ENCODE measurements around the gene ZSCAN10. TPM values are rescaled to one million over a fixed set of nuclear protein-coding genes. Genes with fewer than 3 reads are reported as not detected.

The ZSCAN10 gene
- total RNA-seq, 1 donor from 2014 or later, result not detected

DNA sequence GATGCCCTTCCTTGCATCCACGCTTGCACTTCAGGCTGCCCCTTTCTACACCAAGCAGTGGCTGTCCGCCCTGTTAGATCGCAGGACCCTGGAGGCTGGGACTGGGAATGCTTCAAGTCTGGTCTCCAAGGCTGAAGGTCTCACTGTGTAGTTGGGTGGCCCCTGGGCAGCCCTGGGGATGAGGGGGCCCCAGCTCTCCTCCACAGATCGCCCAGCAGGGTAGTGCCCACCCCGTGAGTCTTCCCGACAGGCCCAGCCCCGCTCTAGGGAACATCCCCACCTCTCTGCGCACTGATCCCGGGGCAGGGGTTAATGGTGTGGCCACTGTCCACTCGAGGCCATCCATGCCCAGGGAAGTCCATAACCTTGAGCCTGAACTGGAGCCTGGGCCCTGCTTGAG, 46.1 kb upstream of the ZSCAN10 start:
- Histone ChIP-seq H3K27me3 (no peaks in the 10 kb centered on the region), H3K4me3 (no peak overlapping the region), H3K27ac (no peak overlapping the region), H3K36me3 (peaks cover 21% of the 10 kb centered on the region), H3K9me3 (no peaks in the 10 kb centered on the region), H3K4me1 (no peaks in the 10 kb centered on the region)
- DNase-seq (no peak), ATAC-seq (no peak)
- TF ChIP-seq, protein P1, sequence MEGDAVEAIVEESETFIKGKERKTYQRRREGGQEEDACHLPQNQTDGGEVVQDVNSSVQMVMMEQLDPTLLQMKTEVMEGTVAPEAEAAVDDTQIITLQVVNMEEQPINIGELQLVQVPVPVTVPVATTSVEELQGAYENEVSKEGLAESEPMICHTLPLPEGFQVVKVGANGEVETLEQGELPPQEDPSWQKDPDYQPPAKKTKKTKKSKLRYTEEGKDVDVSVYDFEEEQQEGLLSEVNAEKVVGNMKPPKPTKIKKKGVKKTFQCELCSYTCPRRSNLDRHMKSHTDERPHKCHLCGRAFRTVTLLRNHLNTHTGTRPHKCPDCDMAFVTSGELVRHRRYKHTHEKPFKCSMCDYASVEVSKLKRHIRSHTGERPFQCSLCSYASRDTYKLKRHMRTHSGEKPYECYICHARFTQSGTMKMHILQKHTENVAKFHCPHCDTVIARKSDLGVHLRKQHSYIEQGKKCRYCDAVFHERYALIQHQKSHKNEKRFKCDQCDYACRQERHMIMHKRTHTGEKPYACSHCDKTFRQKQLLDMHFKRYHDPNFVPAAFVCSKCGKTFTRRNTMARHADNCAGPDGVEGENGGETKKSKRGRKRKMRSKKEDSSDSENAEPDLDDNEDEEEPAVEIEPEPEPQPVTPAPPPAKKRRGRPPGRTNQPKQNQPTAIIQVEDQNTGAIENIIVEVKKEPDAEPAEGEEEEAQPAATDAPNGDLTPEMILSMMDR (IDR thresholded peaks at IDR 0.05), result no peak
- intact Hi-C loops (cut with DNase I), result no loop called here

DNA sequence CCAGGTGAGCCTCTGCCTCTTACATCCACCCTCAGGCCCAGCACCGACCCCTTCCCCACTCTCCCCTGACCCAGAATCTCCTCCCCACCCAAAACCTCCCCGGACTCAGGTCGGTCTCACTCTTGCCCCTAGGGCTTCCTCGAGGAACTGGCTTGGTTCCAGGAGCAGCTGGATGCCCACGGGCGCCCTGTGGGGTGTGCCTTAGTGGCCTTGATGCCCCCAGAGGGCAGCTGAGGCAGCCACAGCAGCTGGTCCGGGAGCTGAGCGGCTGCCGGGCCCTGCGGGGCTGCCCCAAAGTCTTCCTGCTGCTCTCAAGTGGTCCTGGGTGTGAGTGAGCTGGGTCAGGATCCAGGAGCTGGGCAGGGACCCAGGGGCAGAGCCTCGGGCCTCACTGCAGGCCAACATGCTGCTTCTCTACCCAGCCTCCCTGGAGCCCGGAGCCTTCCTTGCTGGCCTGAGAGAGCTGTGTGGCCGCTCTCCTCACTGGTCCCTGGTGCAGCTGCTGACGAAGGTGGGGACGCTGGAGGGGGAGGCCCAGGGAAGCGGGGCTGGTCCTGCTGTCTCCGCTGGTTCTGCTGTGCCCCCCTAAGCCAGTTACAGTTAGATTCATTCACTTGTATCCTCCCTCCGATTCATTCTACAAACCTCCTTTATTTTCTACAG, 45.4 kb upstream of the ZSCAN10 start:
- H3K4me1 ChIP-seq, result no peaks in the 10 kb centered on the region
- TF ChIP-seq, protein P1 (IDR thresholded peaks at IDR 0.05), result no peak
- no peak overlapping the region for H3K27ac ChIP-seq
- ATAC-seq, result no peak
- no peak for DNase-seq
- intact Hi-C loops (cut with DNase I), result no loop called here
- H3K4me3 ChIP-seq, result no peak overlapping the region
- H3K27me3 ChIP-seq, result no peaks in the 10 kb centered on the region
- H3K9me3 ChIP-seq, result no peaks in the 10 kb centered on the region
- peaks cover 21% of the 10 kb centered on the region for H3K36me3 ChIP-seq

DNA sequence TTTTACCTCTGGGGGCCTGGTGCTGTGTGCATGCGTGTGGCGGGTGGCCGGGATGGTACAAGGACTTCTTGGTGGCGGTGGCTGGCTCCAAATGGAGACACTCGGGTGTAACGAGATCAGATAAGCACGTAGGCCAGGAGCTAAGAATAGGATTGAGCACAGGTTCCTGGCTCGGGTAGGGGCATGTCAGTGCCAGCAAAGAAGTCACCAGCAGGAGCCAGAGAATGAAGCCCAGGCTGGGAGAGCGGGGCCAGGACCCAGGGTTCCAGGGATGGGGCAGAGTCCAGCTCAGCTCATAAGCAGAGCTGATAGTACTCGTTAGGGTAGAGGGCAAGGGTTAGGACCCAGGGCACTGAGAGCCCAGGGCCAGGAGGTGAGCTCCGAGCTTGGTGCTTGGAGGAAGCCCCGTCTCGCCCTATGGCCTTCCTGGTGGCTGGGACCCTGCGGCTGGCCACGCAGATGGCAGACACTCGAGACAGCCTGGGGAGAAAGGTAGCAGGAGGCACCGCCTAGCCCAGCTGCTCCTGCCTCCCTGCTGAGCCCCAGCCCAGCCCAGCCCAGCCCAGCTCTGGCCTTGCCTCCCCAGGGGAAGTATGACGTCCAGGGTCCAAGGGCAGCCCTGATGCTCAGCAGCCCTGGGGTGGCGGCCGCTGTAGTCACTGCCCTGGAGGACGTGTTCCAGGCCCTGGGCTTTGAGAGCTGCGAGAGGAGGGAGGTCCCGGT, 44.7 kb upstream of the ZSCAN10 start:
- no peaks in the 10 kb centered on the region for H3K27me3 ChIP-seq
- TF ChIP-seq, protein P1 (IDR thresholded peaks at IDR 0.05), result no peak
- ATAC-seq (no peak), DNase-seq (no peak)
- intact Hi-C loops (cut with DNase I), result no loop called here
- H3K36me3 ChIP-seq, result peaks cover 24% of the 10 kb centered on the region
- H3K4me1 ChIP-seq, result no peaks in the 10 kb centered on the region
- no peak overlapping the region for H3K27ac ChIP-seq
- H3K9me3 ChIP-seq, result no peaks in the 10 kb centered on the region
- no peak overlapping the region for H3K4me3 ChIP-seq

DNA sequence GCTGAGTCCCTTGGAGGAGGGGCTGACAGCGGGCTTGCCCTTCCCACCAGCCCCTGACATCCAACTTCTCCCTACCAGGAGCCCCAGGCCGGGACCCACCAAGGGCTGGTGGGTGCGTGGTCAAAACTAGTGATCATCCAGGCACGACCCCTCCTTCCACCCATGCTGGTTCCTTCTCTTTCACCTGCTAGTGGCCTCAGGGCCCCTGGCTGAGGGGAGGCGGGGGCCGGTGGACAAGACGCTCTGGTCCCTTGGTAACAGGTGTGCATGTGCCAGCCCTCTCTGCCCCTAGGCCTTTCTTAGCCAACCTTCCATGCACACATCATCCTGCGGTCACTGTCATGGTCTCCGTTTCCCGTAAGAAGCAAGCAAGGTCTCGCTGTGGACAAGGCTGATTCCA, 44.1 kb upstream of the ZSCAN10 start:
- intact Hi-C loops (cut with DNase I), result no loop called here
- H3K9me3 ChIP-seq, result no peaks in the 10 kb centered on the region
- TF ChIP-seq, protein P1 (IDR thresholded peaks at IDR 0.05), result no peak
- no peaks in the 10 kb centered on the region for H3K4me1 ChIP-seq
- H3K27ac ChIP-seq, result no peak overlapping the region
- H3K4me3 ChIP-seq, result no peak overlapping the region
- DNase-seq (no peak), ATAC-seq (no peak)
- H3K36me3 ChIP-seq, result peaks cover 27% of the 10 kb centered on the region
- no peaks in the 10 kb centered on the region for H3K27me3 ChIP-seq

DNA sequence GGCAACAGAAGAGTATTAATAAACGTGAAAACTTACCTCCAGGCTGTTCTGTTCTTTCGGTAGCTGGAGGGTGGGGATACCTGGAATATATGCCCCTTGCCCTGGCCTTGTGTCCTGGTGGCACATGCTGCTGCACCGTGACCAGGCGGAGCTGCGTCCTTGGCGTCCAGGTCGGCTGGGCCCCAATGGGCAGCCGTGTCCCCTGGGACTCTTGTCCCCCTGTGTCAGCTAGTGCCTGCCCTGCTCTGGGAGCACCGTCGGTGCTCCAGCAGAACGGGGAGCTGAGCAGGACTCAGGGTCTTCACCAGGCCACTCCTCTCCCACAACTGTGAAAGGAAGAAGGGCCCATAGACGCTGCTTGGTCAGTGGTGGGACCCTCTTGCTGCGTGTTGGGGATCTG, 43.7 kb upstream of the ZSCAN10 start:
- Histone ChIP-seq H3K36me3 (peaks cover 27% of the 10 kb centered on the region), H3K27me3 (no peaks in the 10 kb centered on the region), H3K4me1 (no peaks in the 10 kb centered on the region), H3K9me3 (no peaks in the 10 kb centered on the region), H3K27ac (no peak overlapping the region), H3K4me3 (no peak overlapping the region)
- ATAC-seq (no peak), DNase-seq (no peak)
- intact Hi-C loops (cut with DNase I), result no loop called here
- TF ChIP-seq, protein P1 (IDR thresholded peaks at IDR 0.05), result no peak

Data from upper lobe of right lung (tissue), 1 donor.